SK-N-SH (cell line): ENCODE data around the gene PTN. TPM values are rescaled to one million over a fixed set of nuclear protein-coding genes. Genes with fewer than 3 reads are reported as not detected.
"Not testable (repeated sequence)": the region's sequence is repeated elsewhere in the genome, so short reads cannot be mapped to it uniquely, and the experiment has no call there.

Source experiments
- CTCF ChIA-PET: fragments of 300-600, 350-600 bp; formaldehyde crosslinking; extraction: SDS; loops from one replicate; lab custom pipeline; 2021; lab: Yijun Ruan, JAX
- POLR2A ChIA-PET: fragments of 350-600 bp; sonication (Branson Sonifier 250); formaldehyde crosslinking; extraction: SDS; loops from one replicate; lab custom pipeline; 2020; ENCODE audit warnings: antibody characterized with exemption, inconsistent platforms; lab: Yijun Ruan, JAX
- DNase-seq: peaks from one replicate; pipeline ENCODE4 v3.0.0; 2012
- H2AFZ ChIP-seq: fragments of 200-600 bp; sonication (generic); 2 replicates; pipeline ENCODE4 v1.8.1; 2016; ENCODE audit warnings: antibody characterized with exemption, mild to moderate bottlenecking, low read depth
- H3F3A ChIP-seq: fragments of 200-600 bp; sonication (generic); replicated peaks from 2 replicates; pipeline ENCODE3; 2016; ENCODE audit warnings: antibody characterized with exemption, mild to moderate bottlenecking; ENCODE audit not compliant: insufficient read depth
- H3K27ac ChIP-seq, 2 experiments: fragments of 200-500 bp in 1 of 2; fragments of 200-600 bp in 1 of 2; sonication (Bioruptor generic) in 1 of 2; sonication (generic), shearing (Covaris generic) in 1 of 2; 2 replicates each; pipeline versions ENCODE4 v1.5.1 to v1.6.1; 2014 to 2016; ENCODE audit warnings: low read depth in 2 of 2, inconsistent platforms in 1 of 2, low read length in 1 of 2, mild to moderate bottlenecking in 1 of 2, mixed read lengths in 1 of 2
- H3K27me3 ChIP-seq: fragments of 200-600 bp; sonication (generic), shearing (Covaris generic); 2 replicates; pipeline ENCODE4 v1.6.1; 2016; ENCODE audit warnings: mixed run types; ENCODE audit not compliant: insufficient read depth
- H3K36me3 ChIP-seq, 2 experiments: fragments of 200-500 bp in 1 of 2; fragments of 200-600 bp in 1 of 2; sonication (Bioruptor generic) in 1 of 2; sonication (generic) in 1 of 2; replicated peaks in 1 of 2; 2 replicates each; pipeline versions ENCODE3 to v1.5.1; 2014 to 2016; ENCODE audit warnings: low read length in 1 of 2, mild to moderate bottlenecking in 1 of 2; ENCODE audit not compliant: insufficient read depth in 2 of 2, control insufficient read depth in 1 of 2
- H3K4me1 ChIP-seq, 2 experiments: fragments of 200-500 bp in 1 of 2; fragments of 200-600 bp in 1 of 2; sonication (Bioruptor generic) in 1 of 2; sonication (generic), shearing (Covaris generic) in 1 of 2; 2 replicates each; pipeline versions ENCODE4 v1.5.1 to v1.6.1; 2014 to 2016; ENCODE audit warnings: low read depth in 1 of 2, low read length in 1 of 2, mixed run types in 1 of 2; ENCODE audit not compliant: insufficient read depth in 2 of 2, control insufficient read depth in 1 of 2
- H3K4me2 ChIP-seq: fragments of 200-600 bp; sonication (generic), shearing (Covaris generic); 2 replicates; pipeline ENCODE4 v1.6.1; 2017; ENCODE audit warnings: mixed run types
- H3K4me3 ChIP-seq, 2 experiments: fragments of 200-500 bp in 1 of 2; fragments of 200-600 bp in 1 of 2; sonication (Bioruptor generic) in 1 of 2; sonication (generic), shearing (Covaris generic) in 1 of 2; 2 replicates each; pipeline versions ENCODE4 v1.5.1 to v1.8.1; 2014 to 2016; ENCODE audit warnings: low read depth in 2 of 2, inconsistent platforms in 1 of 2, low read length in 1 of 2, mild to moderate bottlenecking in 1 of 2, mixed read lengths in 1 of 2, moderate library complexity in 1 of 2
- H3K79me2 ChIP-seq: fragments of 200-600 bp; sonication (generic); 2 replicates; pipeline ENCODE4 v1.8.1; 2017; ENCODE audit warnings: mild to moderate bottlenecking; ENCODE audit not compliant: insufficient read depth
- H3K9ac ChIP-seq: fragments of 200-600 bp; sonication (generic); 2 replicates; pipeline ENCODE4 v1.6.1; 2017; ENCODE audit warnings: mixed run types
- H3K9me2 ChIP-seq: fragments of 200-600 bp; sonication (generic); 2 replicates; pipeline ENCODE4 v1.6.1; 2017; ENCODE audit warnings: mixed run types
- H3K9me3 ChIP-seq: fragments of 200-600 bp; sonication (generic); 2 replicates; pipeline ENCODE4 v1.6.1; 2017; ENCODE audit warnings: mixed run types, mild to moderate bottlenecking, moderate library complexity
- H4K20me1 ChIP-seq: fragments of 200-600 bp; sonication (generic); 2 replicates; pipeline ENCODE4 v1.6.1; 2017; ENCODE audit warnings: mild to moderate bottlenecking, mixed run types; ENCODE audit not compliant: insufficient read depth
- CHD2 ChIP-seq: fragments of 150-350 bp; IDR thresholded peaks from 2 replicates; pipeline ENCODE4 v1.6.1; 2018; ENCODE audit warnings: low read length; ENCODE audit not compliant: partially characterized antibody
- CTCF ChIP-seq: fragments of 200-600 bp; sonication (generic); IDR thresholded peaks from 2 replicates; pipeline ENCODE4 v1.6.1; 2017; ENCODE audit warnings: antibody characterized with exemption, mild to moderate bottlenecking, moderate library complexity
- FOXM1 ChIP-seq: IDR thresholded peaks from 2 replicates; pipeline ENCODE4 v1.4.0; 2012; ENCODE audit warnings: low read depth, mild to moderate bottlenecking
- GATA2 ChIP-seq: sonication (generic); formaldehyde crosslinking; IDR thresholded peaks from 2 replicates; pipeline ENCODE4 v1.5.0; 2020; ENCODE audit warnings: mild to moderate bottlenecking, missing genetic modification reagents
- NFIC ChIP-seq: IDR thresholded peaks from 2 replicates; pipeline ENCODE4 v1.4.0; 2012; ENCODE audit warnings: borderline replicate concordance
- RXRA ChIP-seq: IDR thresholded peaks from 2 replicates; pipeline ENCODE4 v1.4.0; 2012; ENCODE audit warnings: low read depth, mild to moderate bottlenecking, borderline replicate concordance
- WGBS: methylation state at CpG from one replicate; pipeline ENCODE4 v1.1.6; 2017; ENCODE audit warnings: low lambda C conversion rate; 5-methylcytosine and 5-hydroxymethylcytosine counted together
- polyA plus RNA-seq, 3 experiments: library from polyadenylated mRNA; depleted of rRNA; stranded (reverse); fragments of >200 nt; gene quantifications; 2 replicates each; pipeline ENCODE4 v1.2.3, GENCODE V29; 2012

PTN gene
- polyA plus RNA-seq, 1 of the 3 experiments (the other 2 are of a cell fraction): 23.7 TPM

DNA sequence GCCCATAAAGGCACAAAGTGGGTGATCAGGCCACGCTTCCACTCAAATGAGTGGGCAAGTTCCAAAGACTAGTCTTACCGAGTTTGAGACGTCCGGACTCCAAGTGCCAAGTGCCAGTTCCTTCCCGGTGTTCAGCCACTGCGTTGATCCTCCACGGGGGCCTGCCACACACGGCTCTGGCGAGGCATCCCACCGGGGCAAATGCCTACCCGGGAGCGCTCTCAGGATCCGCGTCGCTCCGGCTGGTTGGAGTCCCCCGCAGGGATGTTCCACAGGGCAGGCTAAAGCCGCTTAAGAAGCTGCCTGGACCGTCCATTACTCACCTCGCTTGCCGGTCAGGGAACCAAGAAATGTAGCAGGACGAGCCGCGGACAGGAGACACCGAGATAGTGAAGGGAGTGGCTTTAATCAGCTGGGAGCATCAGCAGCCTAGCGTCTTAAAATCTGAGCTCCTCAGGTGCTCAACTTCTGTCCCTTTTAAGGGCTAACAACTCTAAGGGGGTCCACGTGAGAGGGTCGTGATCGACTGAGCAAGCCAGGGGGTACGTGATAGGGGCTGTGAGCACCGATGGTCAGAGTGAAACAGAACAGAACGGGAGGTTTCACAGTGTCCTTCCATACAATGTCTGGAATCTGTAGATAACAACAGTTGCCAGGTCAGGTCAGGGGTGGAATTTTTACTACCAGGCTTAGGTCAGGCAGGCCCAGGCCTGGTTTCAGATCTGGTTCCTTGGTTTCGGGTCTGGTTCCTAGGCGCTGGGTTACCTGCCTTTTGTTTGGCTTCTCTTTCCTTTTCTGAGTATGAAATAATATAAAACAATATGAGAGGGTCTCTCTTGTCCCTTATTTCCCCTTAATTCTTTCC is 75.3 kb downstream of the PTN start:
- H3K27me3 ChIP-seq, H3K9ac ChIP-seq, POLR2A ChIA-PET, H3K79me2 ChIP-seq, H3K4me3 ChIP-seq, CTCF ChIA-PET, H3K4me1 ChIP-seq, H2AFZ ChIP-seq, H3K9me3 ChIP-seq, H3K4me2 ChIP-seq, H3K36me3 ChIP-seq, H4K20me1 ChIP-seq, H3K9me2 ChIP-seq, H3K27ac ChIP-seq, DNase-seq, H3F3A ChIP-seq: not testable (repeated sequence)
- 89% methylated on average over 34 of the region's 34 CpGs for WGBS

GRCh38 chr7:137266764-137267163 is 76.8 kb downstream of the PTN start:
- no peaks in the 10 kb centered on the region; the same call in 1 of the 2 replicates for H3K9me3 ChIP-seq
- no peaks in the 10 kb centered on the region for H3K4me1 ChIP-seq
- no peaks in the 10 kb centered on the region for H3K27me3 ChIP-seq
- WGBS: 93% methylated on average over 4 of the region's 4 CpGs
- no peak overlapping the region for H3K4me3 ChIP-seq
- TF ChIP-seq FOXM1: no peak
- TF ChIP-seq CHD2: no peak
- no peak for TF ChIP-seq RXRA
- TF ChIP-seq CTCF: no peak
- no peak for TF ChIP-seq NFIC
- TF ChIP-seq GATA2 (CRISPR knock-in tag): no peak
- TF ChIP-seq, all 33 proteins: peak for 0
- no peaks in the 10 kb centered on the region for H3F3A ChIP-seq
- H2AFZ ChIP-seq: no peak overlapping the region; the same call in 1 of the 2 replicates
- CTCF ChIA-PET: no interaction called here
- POLR2A ChIA-PET: no interaction called here
- H3K9ac ChIP-seq: no peak overlapping the region
- H3K9me2 ChIP-seq: no peaks in the 10 kb centered on the region
- H3K36me3 ChIP-seq: no peaks in the 10 kb centered on the region
- H4K20me1 ChIP-seq: no peaks in the 10 kb centered on the region
- no peaks in the 10 kb centered on the region for H3K79me2 ChIP-seq
- no peak overlapping the region for H3K4me2 ChIP-seq
- DNase-seq: no peak
- no peak overlapping the region for H3K27ac ChIP-seq

GRCh38 chr7:137265480-137265879 is 78.1 kb downstream of the PTN start:
- H3K4me1 ChIP-seq, H3K9ac ChIP-seq, H3K9me3 ChIP-seq, H3K4me3 ChIP-seq, DNase-seq, H3K36me3 ChIP-seq, H3K9me2 ChIP-seq, H3K79me2 ChIP-seq, H3K27ac ChIP-seq, H3K4me2 ChIP-seq, H3K27me3 ChIP-seq, POLR2A ChIA-PET, H3F3A ChIP-seq, H4K20me1 ChIP-seq, H2AFZ ChIP-seq: not testable (repeated sequence)
- 77% methylated on average over 7 of the region's 7 CpGs for WGBS
- CTCF ChIA-PET: interaction anchor here (1.2 kb wide), 1 partner anchor 20 kb away, joined by 3 read pairs; no protein-coding TSS in a partner anchor
